Epithelial cell of proximal tubule (primary cell): Measurements from ENCODE around the gene GDPGP1. TPM values are rescaled to one million over a fixed set of nuclear protein-coding genes. Genes with fewer than 3 reads are reported as not detected.

Source experiments
- DNase-seq: peaks from one replicate; pipeline ENCODE4 v3.0.0-alpha.2; 2011; ENCODE audit warnings: low read depth
- H3K4me3 ChIP-seq: 2 replicates; pipeline ENCODE4 v1.5.1; 2011; ENCODE audit warnings: low read depth, mild to moderate bottlenecking, low read length
- CTCF ChIP-seq: conservative IDR thresholded peaks from 2 replicates; pipeline ENCODE4 v1.5.1; 2012; ENCODE audit warnings: low read depth, mild to moderate bottlenecking, low read length
- total RNA-seq: library from RNA; depleted of rRNA; stranded (reverse); fragments of >200 nt; gene quantifications from 2 replicates; pipeline ENCODE4 v1.2.3, GENCODE V29; 2015

The GDPGP1 gene
- total RNA-seq, 1 donor from 2014 or later = 9.9 TPM

GRCh38 chr15:90201130-90201943 lies 32.7 kb upstream of the GDPGP1 start, which contains the start of gene SEMA4B:
SEMA4B (plus strand) TSS chr15:90201330; CDS start chr15:90201579, 249 bp downstream.
- no peak for DNase-seq

GRCh38 chr15:90201944-90202375 lies 32.0 kb upstream of the GDPGP1 start:
- no peak for TF ChIP-seq CTCF
- DNase-seq = no peak
- H3K4me3 ChIP-seq = peak overlapping the region; percentile 96

More at GRCh38 chr15:90201130-90201943, 32.7 kb upstream of the GDPGP1 start, which contains the start of gene SEMA4B:
- H3K4me3 ChIP-seq = peak within 1 kb of the TSS; percentile 96
- TF ChIP-seq CTCF = no peak

- TF ChIP-seq CTCF = no peak
- no peak for DNase-seq
- H3K4me3 ChIP-seq = peak overlapping the region; percentile 96
Observed at GRCh38 chr15:90202929-90203328, 31.1 kb upstream of the GDPGP1 start.

- DNase-seq = no peak
- H3K4me3 ChIP-seq = peak overlapping the region; percentile 96
- no peak for TF ChIP-seq CTCF
Observed at GRCh38 chr15:90203473-90203872, 30.5 kb upstream of the GDPGP1 start.

- no peak for TF ChIP-seq CTCF
- no peak for DNase-seq
Observed at GRCh38 chr15:90203922-90204321, 30.1 kb upstream of the GDPGP1 start.

GRCh38 chr15:90205050-90205848 lies 28.8 kb upstream of the GDPGP1 start:
- peak overlapping the region; percentile 96 for H3K4me3 ChIP-seq
- no peak for TF ChIP-seq CTCF

More at GRCh38 chr15:90203922-90204321, 30.1 kb upstream of the GDPGP1 start:
- H3K4me3 ChIP-seq = peak overlapping the region; percentile 96

More at GRCh38 chr15:90205050-90205848, 28.8 kb upstream of the GDPGP1 start:
- DNase-seq = no peak
